Activated CD4-positive, CD25-positive, alpha-beta regulatory T cell (primary cell): ENCODE data around the gene DPP10.

ENCODE experiments used
- DNase-seq, 4 experiments: peaks; one replicate each; lab custom pipeline; 2025; lab: John Stamatoyannopoulos, UW

Gene DPP10

GRCh38 chr2:115285416-115285815, 843.0 kb downstream of the DPP10 start:
- no peak for DNase-seq

GRCh38 chr2:115290478-115290877, 848.0 kb downstream of the DPP10 start:
- DNase-seq = no peak

- no peak for DNase-seq
Measured at GRCh38 chr2:115292742-115293141, 850.3 kb downstream of the DPP10 start.

GRCh38 chr2:115294999-115295398, 852.6 kb downstream of the DPP10 start:
- no peak for DNase-seq

GRCh38 chr2:115297056-115297455, 854.6 kb downstream of the DPP10 start:
- no peak for DNase-seq

GRCh38 chr2:115299199-115299598, 856.8 kb downstream of the DPP10 start:
- no peak for DNase-seq

- no peak for DNase-seq
Measured at GRCh38 chr2:115305712-115306111, 863.3 kb downstream of the DPP10 start.

GRCh38 chr2:115314119-115314518, 871.7 kb downstream of the DPP10 start:
- DNase-seq = no peak

GRCh38 chr2:115327061-115327460, 884.6 kb downstream of the DPP10 start:
- no peak for DNase-seq

GRCh38 chr2:115359550-115359949, 917.1 kb downstream of the DPP10 start:
- DNase-seq = no peak

GRCh38 chr2:115364093-115364492, 921.7 kb downstream of the DPP10 start:
- DNase-seq = no peak

GRCh38 chr2:115369400-115369799, 927.0 kb downstream of the DPP10 start:
- no peak for DNase-seq

GRCh38 chr2:115374981-115375380, 932.5 kb downstream of the DPP10 start:
- no peak for DNase-seq

GRCh38 chr2:115384399-115384798, 942.0 kb downstream of the DPP10 start:
- no peak for DNase-seq

- no peak for DNase-seq
Measured at GRCh38 chr2:115386465-115386864, 944.0 kb downstream of the DPP10 start.

GRCh38 chr2:115389024-115389423, 946.6 kb downstream of the DPP10 start:
- DNase-seq = no peak

GRCh38 chr2:115389898-115390565, 947.6 kb downstream of the DPP10 start:
- DNase-seq = no peak

- DNase-seq = no peak
Measured at GRCh38 chr2:115396579-115396978, 954.1 kb downstream of the DPP10 start.

- DNase-seq = no peak
Measured at GRCh38 chr2:115400940-115401339, 958.5 kb downstream of the DPP10 start.

GRCh38 chr2:115412501-115412900, 970.1 kb downstream of the DPP10 start:
- DNase-seq = no peak

- DNase-seq = no peak
Measured at GRCh38 chr2:115413791-115414190, 971.4 kb downstream of the DPP10 start.

- DNase-seq = no peak
Measured at GRCh38 chr2:115414466-115414865, 972.0 kb downstream of the DPP10 start.

- no peak for DNase-seq
Measured at GRCh38 chr2:115422004-115422634, 979.7 kb downstream of the DPP10 start.

GRCh38 chr2:115427436-115427835, 985.0 kb downstream of the DPP10 start:
- DNase-seq = no peak
